GM18907 (cell line): Measurements from ENCODE around the gene SNAPIN.
"Not testable (repeated sequence)": the region's sequence is repeated elsewhere in the genome, so short reads cannot be mapped to it uniquely, and the experiment has no call there.

Source experiments
- ATAC-seq: cut with Tn5 transposase; IDR thresholded peaks from one replicate; pipeline ENCODE4 v1.9.1; 2021; ENCODE audit warnings: mild to moderate bottlenecking, moderate library complexity; ENCODE audit not compliant: unreplicated experiment

The SNAPIN gene

GRCh38 chr1:153646672-153647345 is 11.7 kb upstream of the SNAPIN start:
- ATAC-seq: no peak

GRCh38 chr1:153647346-153647714 is 11.2 kb upstream of the SNAPIN start:
- ATAC-seq: no peak

- ATAC-seq: no peak
These were observed 10.4 kb upstream of the SNAPIN start for GRCh38 chr1:153648000-153648643.

GRCh38 chr1:153649137-153649862 is 9.2 kb upstream of the SNAPIN start:
- ATAC-seq: no peak

- ATAC-seq: no peak
These were observed 8.7 kb upstream of the SNAPIN start for GRCh38 chr1:153649863-153650235.

GRCh38 chr1:153651771-153652170 is 6.7 kb upstream of the SNAPIN start:
- no peak for ATAC-seq

- no peak for ATAC-seq
These were observed 5.5 kb upstream of the SNAPIN start for GRCh38 chr1:153652805-153653500.

- no peak for ATAC-seq
These were observed 3.2 kb upstream of the SNAPIN start for GRCh38 chr1:153655333-153655732.

- no peak for ATAC-seq
These were observed 652 bp downstream of the SNAPIN start for GRCh38 chr1:153659175-153659534.

GRCh38 chr1:153659656-153660055 is 1.2 kb downstream of the SNAPIN start:
- ATAC-seq: no peak

- no peak for ATAC-seq
These were observed 2.7 kb downstream of the SNAPIN start for GRCh38 chr1:153661111-153661708.

GRCh38 chr1:153662269-153662668 is 3.8 kb downstream of the SNAPIN start:
- ATAC-seq: no peak

GRCh38 chr1:153663211-153663610 is 4.7 kb downstream of the SNAPIN start:
- no peak for ATAC-seq

GRCh38 chr1:153667439-153667838 is 8.9 kb downstream of the SNAPIN start:
- ATAC-seq: no peak

GRCh38 chr1:153668672-153669071 is 10.2 kb downstream of the SNAPIN start:
- ATAC-seq: not testable (repeated sequence)

GRCh38 chr1:153669606-153670005 is 11.1 kb downstream of the SNAPIN start:
- ATAC-seq: no peak

GRCh38 chr1:153670257-153670858 is 11.9 kb downstream of the SNAPIN start:
- no peak for ATAC-seq

- peak; percentile 88 for ATAC-seq
These were observed 12.5 kb downstream of the SNAPIN start, which contains the start of gene ILF2 for GRCh38 chr1:153670859-153671627. ILF2 (minus strand) TSS chr1:153670993; CDS start chr1:153670922, 71 bp downstream.

GRCh38 chr1:153671628-153672353 is 13.3 kb downstream of the SNAPIN start:
- ATAC-seq: peak; percentile 15
